OCI-LY7 (cell line): Measurements from ENCODE around the gene ATXN10.

ENCODE experiments used
- CTCF ChIP-seq: fragments of 200-600 bp; sonication (generic); conservative IDR thresholded peaks from 2 replicates; pipeline ENCODE4 v1.5.1; 2014; ENCODE audit warnings: mild to moderate bottlenecking, antibody characterized with exemption, low read length, moderate library complexity, mixed read lengths
- EZH2phosphoT487 ChIP-seq: fragments of 200-600 bp; sonication (generic); IDR thresholded peaks from 2 replicates; pipeline ENCODE4 v1.6.1; 2018; ENCODE audit warnings: low read depth, borderline replicate concordance, mild to moderate bottlenecking, mixed run types, antibody characterized with exemption, low read length, moderate library complexity, mixed read lengths

- TF ChIP-seq CTCF, result no peak
- TF ChIP-seq EZH2phosphoT487, result no peak
Observed at GRCh38 chr22:45830531-45831245, 159.1 kb downstream of the ATXN10 start.
